ENCODE data around the gene SEC24C. TPM values are rescaled to one million over a fixed set of nuclear protein-coding genes. Genes with fewer than 3 reads are reported as not detected.

The SEC24C gene
- total RNA-seq, 1 experiment from 2014 or later = 113 TPM

DNA sequence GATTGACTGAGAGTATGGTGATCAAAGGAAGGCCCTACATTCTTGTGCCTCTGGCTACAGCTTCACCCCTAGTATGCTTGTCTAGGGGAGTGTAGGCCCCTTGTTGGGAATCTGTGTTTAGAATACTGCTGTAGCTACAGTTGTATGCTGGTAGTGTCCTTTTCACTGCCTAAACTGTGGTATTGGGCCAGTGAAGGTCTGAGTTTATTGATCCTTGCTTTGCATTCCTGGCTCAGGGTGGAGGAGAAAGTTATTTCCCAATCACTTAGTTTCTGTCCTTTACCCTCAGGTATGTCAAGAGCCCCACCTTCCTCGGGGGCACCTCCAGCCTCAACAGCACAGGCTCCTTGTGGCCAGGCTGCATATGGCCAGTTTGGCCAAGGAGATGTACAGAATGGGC is 6.6 kb downstream of the SEC24C start:
- Histone ChIP-seq H3K4me3 (ENCODE audit: low read depth in 2 of 2, low read length in 2 of 2) (no peak overlapping the region), H3K4me1 (ENCODE audit: control insufficient read depth, insufficient read depth, low read length) (no peaks in the 10 kb centered on the region), H3K36me3 (ENCODE audit: control insufficient read depth, insufficient read depth, low read length) (peaks cover 26% of the 10 kb centered on the region), H3K27me3 (ENCODE audit: control insufficient read depth, insufficient read depth, low read length) (no peaks in the 10 kb centered on the region), H3K9me3 (ENCODE audit: control insufficient read depth, insufficient read depth, low read depth, low read length) (no peaks in the 10 kb centered on the region), H3K27ac (ENCODE audit: low read length) (no peak overlapping the region)
- in situ Hi-C loops (cut with HindIII; ENCODE audit: low pct_unique_long_range_greater_than_20kb, low sequenced_read_pairs) (no loop called here), intact Hi-C loops (cut with micrococcal nuclease; ENCODE audit: unreplicated experiment) (no loop called here)
- BruUV-seq (replicated peaks) = no TSS peak
- TF ChIP-seq TCF7L2 (IDR thresholded peaks at IDR 0.05; ENCODE audit: low read depth, low read length) = no peak
- no peak for TF ChIP-seq SIN3A (IDR thresholded peaks at IDR 0.05; ENCODE audit: borderline replicate concordance, insufficient read depth, low read depth, low read length)
- no peak for TF ChIP-seq POLR2AphosphoS5 (IDR thresholded peaks at IDR 0.05; ENCODE audit: low read depth, low read length)
- TF ChIP-seq REST (IDR thresholded peaks at IDR 0.05; ENCODE audit: insufficient read depth in 1 of 2, low read depth in 2 of 2, low read length in 1 of 2) = no peak
- TF ChIP-seq, protein P1, sequence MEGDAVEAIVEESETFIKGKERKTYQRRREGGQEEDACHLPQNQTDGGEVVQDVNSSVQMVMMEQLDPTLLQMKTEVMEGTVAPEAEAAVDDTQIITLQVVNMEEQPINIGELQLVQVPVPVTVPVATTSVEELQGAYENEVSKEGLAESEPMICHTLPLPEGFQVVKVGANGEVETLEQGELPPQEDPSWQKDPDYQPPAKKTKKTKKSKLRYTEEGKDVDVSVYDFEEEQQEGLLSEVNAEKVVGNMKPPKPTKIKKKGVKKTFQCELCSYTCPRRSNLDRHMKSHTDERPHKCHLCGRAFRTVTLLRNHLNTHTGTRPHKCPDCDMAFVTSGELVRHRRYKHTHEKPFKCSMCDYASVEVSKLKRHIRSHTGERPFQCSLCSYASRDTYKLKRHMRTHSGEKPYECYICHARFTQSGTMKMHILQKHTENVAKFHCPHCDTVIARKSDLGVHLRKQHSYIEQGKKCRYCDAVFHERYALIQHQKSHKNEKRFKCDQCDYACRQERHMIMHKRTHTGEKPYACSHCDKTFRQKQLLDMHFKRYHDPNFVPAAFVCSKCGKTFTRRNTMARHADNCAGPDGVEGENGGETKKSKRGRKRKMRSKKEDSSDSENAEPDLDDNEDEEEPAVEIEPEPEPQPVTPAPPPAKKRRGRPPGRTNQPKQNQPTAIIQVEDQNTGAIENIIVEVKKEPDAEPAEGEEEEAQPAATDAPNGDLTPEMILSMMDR (IDR thresholded peaks at IDR 0.05) = no peak
- ChIA-PET POLR2A (no interaction called here), CTCF (no interaction called here)
- no peak for ATAC-seq
- DNase-seq (ENCODE audit: low read depth, low spot score) = no peak

DNA sequence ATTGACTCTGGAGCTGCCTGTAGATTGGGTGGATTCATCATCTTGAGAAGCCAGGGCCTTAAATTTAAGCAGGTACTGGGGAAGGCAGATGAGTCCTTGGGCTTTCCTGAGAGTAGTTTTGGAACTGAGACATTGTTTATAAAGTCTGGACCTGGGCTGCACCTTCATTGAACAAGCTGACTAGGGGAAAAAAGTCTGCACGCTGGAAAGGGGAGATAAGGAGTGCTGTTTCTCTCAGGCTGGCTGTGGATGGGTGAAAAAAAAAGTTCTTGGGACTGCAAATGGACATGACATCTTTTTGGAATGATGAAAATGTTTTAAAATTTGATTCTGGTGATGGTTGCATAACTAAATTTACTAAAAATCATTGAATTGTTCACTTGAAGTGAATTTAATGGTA is 12.0 kb downstream of the SEC24C start:
- CTCF ChIA-PET = no interaction called here
- Histone ChIP-seq H3K4me3 (ENCODE audit: low read depth in 2 of 2, low read length in 2 of 2) (no peak overlapping the region), H3K27ac (ENCODE audit: low read length) (no peak overlapping the region), H3K4me1 (ENCODE audit: control insufficient read depth, insufficient read depth, low read length) (no peaks in the 10 kb centered on the region), H3K27me3 (ENCODE audit: control insufficient read depth, insufficient read depth, low read length) (no peaks in the 10 kb centered on the region), H3K9me3 (ENCODE audit: control insufficient read depth, insufficient read depth, low read depth, low read length) (no peaks in the 10 kb centered on the region), H3K36me3 (ENCODE audit: control insufficient read depth, insufficient read depth, low read length) (peaks cover 18% of the 10 kb centered on the region)
- intact Hi-C loops (cut with micrococcal nuclease; ENCODE audit: unreplicated experiment) = no loop called here
- POLR2A ChIA-PET = no interaction called here
- no peak for DNase-seq (ENCODE audit: low read depth, low spot score)
- no TSS peak for BruUV-seq (replicated peaks)
- no peak for TF ChIP-seq REST (IDR thresholded peaks at IDR 0.05; ENCODE audit: insufficient read depth in 1 of 2, low read depth in 2 of 2, low read length in 1 of 2)
- TF ChIP-seq, protein P1 (IDR thresholded peaks at IDR 0.05) = no peak
- no peak for TF ChIP-seq SIN3A (IDR thresholded peaks at IDR 0.05; ENCODE audit: borderline replicate concordance, insufficient read depth, low read depth, low read length)
- TF ChIP-seq TCF7L2 (IDR thresholded peaks at IDR 0.05; ENCODE audit: low read depth, low read length) = no peak
- no peak for TF ChIP-seq POLR2AphosphoS5 (IDR thresholded peaks at IDR 0.05; ENCODE audit: low read depth, low read length)
- in situ Hi-C loops (cut with HindIII; ENCODE audit: low pct_unique_long_range_greater_than_20kb, low sequenced_read_pairs) = no loop called here
- ATAC-seq = no peak

All from Panc1 (cell line).